ENCODE measurements around the gene CYP2A7.
"Not testable (repeated sequence)": the region's sequence is repeated elsewhere in the genome, so short reads cannot be mapped to it uniquely, and the experiment has no call there.

CYP2A7 gene

DNA sequence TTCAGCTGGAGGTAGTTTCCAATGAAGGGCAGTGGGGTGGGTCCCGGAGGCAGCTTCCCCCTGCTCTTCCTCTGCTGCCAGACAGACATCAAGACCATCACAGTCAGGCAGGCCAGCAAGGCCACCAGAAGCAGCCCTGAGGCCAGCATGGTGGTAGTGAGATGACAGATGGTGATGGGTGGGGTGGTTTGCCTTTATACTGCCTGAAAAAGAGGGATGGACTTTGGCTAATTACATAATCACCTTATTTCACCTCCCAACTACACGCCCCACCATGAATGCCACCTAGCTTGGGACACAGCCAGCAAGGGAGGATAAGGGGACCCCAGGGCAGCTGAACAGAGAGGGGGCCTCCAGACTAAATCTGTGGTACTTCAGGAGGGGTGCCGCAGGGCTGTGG is at the start of gene CYP2A7:
Gene CYP2A7, minus strand, starts transcription at position 170 of the 400 bp plus-strand sequence. Its CDS starts 21 bp downstream, at position 149.
- POLR2A ChIA-PET; DNase-seq (ENCODE audit: extremely low spot score); CTCF ChIA-PET: not testable (repeated sequence)

- CTCF ChIA-PET; DNase-seq (ENCODE audit: extremely low spot score); POLR2A ChIA-PET: not testable (repeated sequence)
Observed at GRCh38 chr19:40930799-40931198, 48.8 kb upstream of the CYP2A7 start.

GRCh38 chr19:40929942-40930341 is 47.9 kb upstream of the CYP2A7 start:
- CTCF ChIA-PET; POLR2A ChIA-PET; DNase-seq (ENCODE audit: extremely low spot score): not testable (repeated sequence)

DNA sequence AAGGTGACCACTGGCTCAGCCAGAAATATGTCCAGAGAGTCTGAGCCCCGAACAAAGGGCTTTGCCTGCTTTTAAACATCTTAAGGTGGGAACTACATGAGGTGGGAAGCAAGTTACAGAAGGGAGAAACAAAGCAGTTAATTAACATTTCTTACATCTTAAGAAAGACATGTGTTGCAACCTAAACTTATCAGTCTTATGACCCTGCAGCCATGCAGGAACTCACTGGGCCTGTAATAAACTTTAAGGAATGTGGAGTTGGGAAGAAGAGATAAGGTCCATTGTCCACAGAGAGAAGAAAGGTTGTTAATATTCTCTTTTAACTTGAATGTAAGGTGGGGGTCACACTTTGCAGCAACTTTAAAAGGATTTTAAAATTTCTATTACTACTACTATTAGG is 46.8 kb upstream of the CYP2A7 start:
- CTCF ChIA-PET = no interaction called here
- no peak for TF ChIP-seq CTCF (IDR thresholded peaks at IDR 0.05; ENCODE audit: control extremely low read depth, extremely low read depth, low read depth, missing control alignments)
- DNase-seq (ENCODE audit: extremely low spot score) = no peak
- POLR2A ChIA-PET = no interaction called here

- CTCF ChIA-PET = no interaction called here
- DNase-seq (ENCODE audit: extremely low spot score) = no peak
- TF ChIP-seq CTCF (IDR thresholded peaks at IDR 0.05; ENCODE audit: control extremely low read depth, extremely low read depth, low read depth, missing control alignments) = no peak
- POLR2A ChIA-PET = no interaction called here
Observed at GRCh38 chr19:40927567-40927966, 45.5 kb upstream of the CYP2A7 start.

DNA sequence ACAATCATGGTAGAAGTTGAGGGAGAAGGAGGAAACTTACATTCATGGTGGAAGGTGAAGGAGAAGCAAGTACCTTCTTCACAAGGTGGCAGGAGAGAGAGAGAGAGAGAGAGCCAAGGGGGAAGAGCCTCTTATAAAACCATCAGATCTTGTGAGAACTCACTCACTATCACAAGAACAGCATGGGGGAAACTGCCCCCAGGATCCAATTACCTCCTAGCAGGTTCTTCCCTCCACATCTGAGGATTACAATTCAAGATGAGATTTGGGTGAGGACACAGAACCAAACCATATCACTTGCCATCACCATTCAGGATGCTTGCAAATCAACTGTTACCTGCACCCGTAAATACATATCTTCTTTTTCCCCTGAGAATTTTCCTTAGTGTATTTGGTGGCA is 44.2 kb upstream of the CYP2A7 start:
- POLR2A ChIA-PET; DNase-seq (ENCODE audit: extremely low spot score); CTCF ChIA-PET: not testable (repeated sequence)

DNA sequence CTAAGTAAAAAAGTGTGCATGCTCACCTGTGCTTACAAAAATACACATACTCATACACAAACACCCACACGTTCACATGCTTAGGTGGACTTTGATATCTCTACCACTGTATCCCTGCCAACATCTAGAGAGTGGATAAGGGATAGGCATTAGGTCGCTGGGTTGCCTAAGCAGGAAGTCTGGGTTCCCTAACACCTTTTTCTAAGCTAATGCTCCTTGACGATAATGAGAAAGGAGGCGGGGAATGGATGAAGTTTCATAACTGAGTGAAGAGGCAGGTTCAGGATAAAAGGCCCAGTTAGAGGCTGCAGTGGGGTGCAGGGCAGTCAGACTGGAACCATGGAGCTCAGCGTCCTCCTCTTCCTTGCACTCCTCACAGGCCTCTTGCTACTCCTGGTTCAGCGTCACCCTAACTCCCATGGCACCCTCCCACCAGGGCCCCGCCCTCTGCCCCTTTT is 41.9 kb upstream of the CYP2A7 start:
- CTCF ChIA-PET = no interaction called here
- no peak for TF ChIP-seq CTCF (IDR thresholded peaks at IDR 0.05; ENCODE audit: control extremely low read depth, extremely low read depth, low read depth, missing control alignments)
- no peak for DNase-seq (ENCODE audit: extremely low spot score)
- POLR2A ChIA-PET = no interaction called here

GRCh38 chr19:40922237-40923160 is 40.5 kb upstream of the CYP2A7 start:
- POLR2A ChIA-PET, CTCF ChIA-PET: not testable (repeated sequence)

GRCh38 chr19:40921005-40921897 is 39.2 kb upstream of the CYP2A7 start:
- DNase-seq (ENCODE audit: extremely low spot score) = no peak
- CTCF ChIA-PET = no interaction called here
- no peak for TF ChIP-seq CTCF (IDR thresholded peaks at IDR 0.05; ENCODE audit: control extremely low read depth, extremely low read depth, low read depth, missing control alignments)
- POLR2A ChIA-PET = no interaction called here

More at GRCh38 chr19:40922237-40923160, 40.5 kb upstream of the CYP2A7 start:
- DNase-seq (ENCODE audit: extremely low spot score) = not testable (repeated sequence)
